Measurements from ENCODE around the gene ZNF316. TPM values are rescaled to one million over a fixed set of nuclear protein-coding genes. Genes with fewer than 3 reads are reported as not detected.
A peak's percentile ranks its signal among the peaks of the same experiment; 100 is the strongest.

The ZNF316 gene
- total and polyA plus RNA-seq, 11 donors = 11.0 to 22.9 (median 13.5) TPM

DNA sequence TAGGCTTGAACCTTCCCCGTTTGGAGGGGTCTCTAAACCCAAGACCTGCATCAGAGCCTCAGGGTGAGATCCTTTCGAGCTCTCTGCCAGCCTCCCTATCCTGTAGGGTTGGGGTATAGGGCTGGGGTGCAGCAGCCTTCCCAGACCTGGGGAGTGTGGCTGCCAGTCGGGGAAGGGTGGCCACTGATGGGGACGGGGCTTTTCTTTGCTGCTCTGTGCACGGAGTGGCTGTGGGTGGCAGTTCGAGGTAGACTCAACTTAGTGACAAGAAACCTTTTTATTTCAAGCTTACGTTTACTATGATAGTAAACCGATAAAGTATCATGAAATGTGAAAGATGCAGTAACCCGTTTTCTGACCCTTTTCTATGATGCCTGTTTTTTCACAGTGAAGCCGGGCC is 13.0 kb downstream of the ZNF316 start:
- peak in 1 of 5 donors; percentile 20 for DNase-seq
- no peak for ATAC-seq
- Histone ChIP-seq H3K27ac (no peak overlapping the region), H3K4me3 (no peak overlapping the region), H3K4me1 (peaks cover 0 to 8% (median 0%) of the 10 kb centered on the region in 12 donors), H3K9me3 (peaks cover 0 to 11% (median 0%) of the 10 kb centered on the region in 12 donors), H3K27me3 (no peaks in the 10 kb centered on the region), H3K36me3 (peaks cover 0 to 91% (median 62%) of the 10 kb centered on the region in 9 donors)
- TF ChIP-seq POLR2A (IDR thresholded peaks at IDR 0.05) (no peak), CTCF (IDR thresholded peaks at IDR 0.05) (no peak)
- 94 to 96% (median 96%) methylated on average over 8 to 10 of the region's 10 CpGs for WGBS, 4 donors
- intact Hi-C loops (cut with DNase I) = no loop called here

- intact Hi-C loops (cut with DNase I) = no loop called here
- 93 to 100% (median 97%) methylated on average over 5 to 12 of the region's 12 CpGs for WGBS, 4 donors
- DNase-seq = peak in 1 of 5 donors; percentile 31
Observed at GRCh38 chr7:6650521-6651011, 13.4 kb downstream of the ZNF316 start.

GRCh38 chr7:6651851-6652445 is 14.8 kb downstream of the ZNF316 start:
- peak in 1 of 5 donors; percentile 40 for DNase-seq
- no peak for TF ChIP-seq POLR2A (IDR thresholded peaks at IDR 0.05)
- no peak for TF ChIP-seq CTCF (IDR thresholded peaks at IDR 0.05)
- WGBS, 4 donors = 97 to 99% (median 98%) methylated on average over 22 to 32 of the region's 32 CpGs
- Histone ChIP-seq H3K4me3 (no peak overlapping the region), H3K27me3 (no peaks in the 10 kb centered on the region), H3K9me3 (peaks cover 0 to 11% (median 0%) of the 10 kb centered on the region in 12 donors), H3K27ac (no peak overlapping the region), H3K4me1 (peaks cover 0 to 5% (median 0%) of the 10 kb centered on the region in 12 donors), H3K36me3 (peaks cover 0 to 80% (median 51%) of the 10 kb centered on the region in 9 donors)
- ATAC-seq = no peak
- intact Hi-C loops (cut with DNase I) = no loop called here

More at GRCh38 chr7:6650521-6651011, 13.4 kb downstream of the ZNF316 start:
- H3K27ac ChIP-seq = no peak overlapping the region
- ATAC-seq = no peak
- H3K27me3 ChIP-seq = no peaks in the 10 kb centered on the region
- H3K9me3 ChIP-seq = peaks cover 0 to 11% (median 0%) of the 10 kb centered on the region in 12 donors
- H3K4me3 ChIP-seq = no peak overlapping the region
- peaks cover 0 to 91% (median 62%) of the 10 kb centered on the region in 9 donors for H3K36me3 ChIP-seq
- H3K4me1 ChIP-seq = peaks cover 0 to 8% (median 0%) of the 10 kb centered on the region in 12 donors
- TF ChIP-seq CTCF (IDR thresholded peaks at IDR 0.05) = no peak
- no peak for TF ChIP-seq POLR2A (IDR thresholded peaks at IDR 0.05)

- peaks cover 0 to under 1% (median 0%) of the 10 kb centered on the region in 12 donors for H3K4me1 ChIP-seq
- intact Hi-C loops (cut with DNase I) = no loop called here
- H3K9me3 ChIP-seq = peaks cover 0 to 11% (median 0%) of the 10 kb centered on the region in 12 donors
- DNase-seq = peak in 1 of 5 donors; percentile 58
- H3K4me3 ChIP-seq = no peak overlapping the region
- ATAC-seq = no peak
- H3K27me3 ChIP-seq = no peaks in the 10 kb centered on the region
- no peak overlapping the region for H3K27ac ChIP-seq
- no peak for TF ChIP-seq POLR2A (IDR thresholded peaks at IDR 0.05)
- no peak for TF ChIP-seq CTCF (IDR thresholded peaks at IDR 0.05)
- WGBS, 4 donors = 97 to 98% (median 97%) methylated on average over 71 to 75 of the region's 75 CpGs
- H3K36me3 ChIP-seq = peaks cover 0 to 74% (median 51%) of the 10 kb centered on the region in 9 donors
Observed at GRCh38 chr7:6652446-6653011, 15.4 kb downstream of the ZNF316 start.

Measured in heart left ventricle (tissue), 16 donors.